OCI-LY7 (cell line): ENCODE measurements around the gene TTF1.

Experiments used
- EZH2phosphoT487 ChIP-seq: fragments of 200-600 bp; sonication (generic); IDR thresholded peaks from 2 replicates; pipeline ENCODE4 v1.6.1; 2018; ENCODE audit warnings: low read depth, borderline replicate concordance, mild to moderate bottlenecking, mixed run types, antibody characterized with exemption, low read length, moderate library complexity, mixed read lengths
- TF ChIP-seq, protein P1 (sequence below): fragments of 200-600 bp; sonication (generic); conservative IDR thresholded peaks from 2 replicates; pipeline ENCODE4 v1.5.1; 2014; ENCODE audit warnings: mild to moderate bottlenecking, antibody characterized with exemption, low read length, moderate library complexity, mixed read lengths

DNA sequence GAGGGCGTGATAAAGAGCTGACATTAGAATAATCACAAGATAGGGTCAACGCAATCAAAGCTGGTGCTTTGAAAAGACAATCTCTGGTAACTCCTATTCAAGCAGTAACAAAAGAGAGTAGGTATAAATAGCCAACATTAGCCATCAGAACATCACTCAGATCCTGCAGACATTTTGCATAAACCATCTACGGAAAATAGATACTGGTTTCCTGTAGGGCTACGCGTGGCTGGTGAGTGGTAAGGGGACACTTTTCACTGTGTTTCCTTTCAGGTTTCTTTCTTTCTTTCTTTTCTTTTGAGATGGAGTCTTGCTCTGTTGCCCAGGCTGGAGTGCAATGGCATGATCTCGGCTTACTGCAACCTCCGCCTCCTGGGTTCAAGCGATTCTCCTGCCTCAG, 22.3 kb downstream of the TTF1 start:
- TF ChIP-seq, protein P1, sequence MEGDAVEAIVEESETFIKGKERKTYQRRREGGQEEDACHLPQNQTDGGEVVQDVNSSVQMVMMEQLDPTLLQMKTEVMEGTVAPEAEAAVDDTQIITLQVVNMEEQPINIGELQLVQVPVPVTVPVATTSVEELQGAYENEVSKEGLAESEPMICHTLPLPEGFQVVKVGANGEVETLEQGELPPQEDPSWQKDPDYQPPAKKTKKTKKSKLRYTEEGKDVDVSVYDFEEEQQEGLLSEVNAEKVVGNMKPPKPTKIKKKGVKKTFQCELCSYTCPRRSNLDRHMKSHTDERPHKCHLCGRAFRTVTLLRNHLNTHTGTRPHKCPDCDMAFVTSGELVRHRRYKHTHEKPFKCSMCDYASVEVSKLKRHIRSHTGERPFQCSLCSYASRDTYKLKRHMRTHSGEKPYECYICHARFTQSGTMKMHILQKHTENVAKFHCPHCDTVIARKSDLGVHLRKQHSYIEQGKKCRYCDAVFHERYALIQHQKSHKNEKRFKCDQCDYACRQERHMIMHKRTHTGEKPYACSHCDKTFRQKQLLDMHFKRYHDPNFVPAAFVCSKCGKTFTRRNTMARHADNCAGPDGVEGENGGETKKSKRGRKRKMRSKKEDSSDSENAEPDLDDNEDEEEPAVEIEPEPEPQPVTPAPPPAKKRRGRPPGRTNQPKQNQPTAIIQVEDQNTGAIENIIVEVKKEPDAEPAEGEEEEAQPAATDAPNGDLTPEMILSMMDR = no peak
- no peak for TF ChIP-seq EZH2phosphoT487
